ENCODE measurements around the gene SCD5. TPM values are rescaled to one million over a fixed set of nuclear protein-coding genes. Genes with fewer than 3 reads are reported as not detected.

The SCD5 gene
- total RNA-seq, 2 experiments from 2014 or later, result 1.6 to 2.2 TPM

DNA sequence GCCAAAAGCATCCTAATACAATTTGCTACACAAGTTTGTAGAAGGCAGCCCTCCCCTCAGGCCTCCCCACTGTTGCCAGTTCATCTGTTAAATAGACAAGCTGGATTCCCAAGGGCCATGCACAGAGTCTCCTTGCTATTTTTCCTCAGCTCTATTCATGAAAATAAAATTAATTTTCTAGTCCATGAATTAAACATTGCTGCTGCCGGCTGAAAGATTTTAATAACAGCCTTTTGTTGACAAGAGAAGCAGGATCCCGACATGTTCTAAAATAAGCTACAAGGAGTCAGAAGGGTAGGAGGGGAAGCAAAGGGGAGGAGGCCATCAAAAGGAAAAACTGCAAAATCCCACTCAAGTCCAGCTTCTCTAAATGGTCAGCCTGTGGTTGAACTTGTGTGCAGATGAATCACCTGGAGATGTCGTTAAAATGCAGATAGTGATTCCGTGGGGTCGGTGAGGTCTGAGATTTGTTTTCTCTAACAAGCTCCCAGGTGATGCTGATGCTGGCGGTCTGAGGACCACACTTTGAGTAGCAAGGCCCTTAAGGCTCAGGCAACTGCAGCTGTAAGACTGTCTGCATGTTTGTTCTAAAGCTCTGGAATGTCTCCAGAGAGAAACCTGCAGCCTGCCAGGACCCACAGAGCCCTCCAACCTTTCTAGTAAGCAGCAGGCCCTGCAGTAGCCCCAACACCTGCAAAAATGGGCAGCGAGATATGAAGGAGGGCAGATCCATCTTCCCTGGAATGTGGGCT lies 9.4 kb downstream of the SCD5 start:
- ATAC-seq (no peak), DNase-seq (no peak)
- H3K9me3 Mint-ChIP-seq, result no peaks in the 10 kb centered on the region
- no peaks in the 10 kb centered on the region for H3K36me3 Mint-ChIP-seq (ENCODE audit: low read depth)
- intact Hi-C loops (cut with micrococcal nuclease), result no loop called here
- H3K4me3 Mint-ChIP-seq, result no peak overlapping the region
- ChIA-PET CTCF (no interaction called here), POLR2A (interaction anchor here (0.7 to 0.9 kb wide), 2 partner anchors 10 to 11 kb away, joined by 3 to 5 read pairs; no protein-coding TSS in a partner anchor)
- no peak overlapping the region for H3K27ac Mint-ChIP-seq
- H3K27me3 Mint-ChIP-seq, result peaks cover 3% of the 10 kb centered on the region
- TF ChIP-seq CTCF (IDR thresholded peaks at IDR 0.05), result no peak
- no peaks in the 10 kb centered on the region for H3K4me1 Mint-ChIP-seq (ENCODE audit: low read depth)

DNA sequence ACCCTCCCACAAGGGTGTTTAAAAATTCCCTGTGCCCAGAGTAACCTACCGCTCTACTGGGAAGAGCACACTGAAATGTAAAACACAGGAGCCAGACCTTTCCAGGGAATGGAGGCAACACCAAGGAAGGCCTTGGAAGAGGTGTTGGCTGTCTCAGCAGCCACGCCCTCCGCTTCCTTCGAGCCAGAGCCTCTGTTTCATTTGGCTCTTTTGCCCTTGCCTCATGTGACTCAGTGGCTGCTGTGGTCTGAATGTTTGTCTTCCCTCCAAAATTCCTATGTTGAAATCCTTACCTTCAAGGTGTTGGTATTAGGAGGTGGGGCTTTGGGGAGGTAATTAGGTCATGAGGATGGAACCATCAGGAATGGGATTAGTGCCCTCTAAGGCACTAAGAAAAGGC lies 11.3 kb downstream of the SCD5 start:
- no peaks in the 10 kb centered on the region for H3K36me3 Mint-ChIP-seq (ENCODE audit: low read depth)
- POLR2A ChIA-PET, result no interaction called here
- no peak for ATAC-seq
- intact Hi-C loops (cut with micrococcal nuclease), result no loop called here
- H3K9me3 Mint-ChIP-seq, result no peaks in the 10 kb centered on the region
- no peaks in the 10 kb centered on the region for H3K4me1 Mint-ChIP-seq (ENCODE audit: low read depth)
- no peak overlapping the region for H3K4me3 Mint-ChIP-seq
- DNase-seq, result no peak
- no peak for TF ChIP-seq CTCF (IDR thresholded peaks at IDR 0.05)
- H3K27ac Mint-ChIP-seq, result no peak overlapping the region
- CTCF ChIA-PET, result no interaction called here
- H3K27me3 Mint-ChIP-seq, result no peaks in the 10 kb centered on the region

GRCh38 chr4:82786828-82787227 lies 11.8 kb downstream of the SCD5 start:
- intact Hi-C loops (cut with micrococcal nuclease), result no loop called here
- ATAC-seq (no peak), DNase-seq (no peak)
- no peaks in the 10 kb centered on the region for H3K9me3 Mint-ChIP-seq
- ChIA-PET POLR2A (no interaction called here), CTCF (no interaction called here)
- no peaks in the 10 kb centered on the region for H3K36me3 Mint-ChIP-seq (ENCODE audit: low read depth)
- H3K4me3 Mint-ChIP-seq, result no peak overlapping the region
- no peaks in the 10 kb centered on the region for H3K4me1 Mint-ChIP-seq (ENCODE audit: low read depth)
- no peaks in the 10 kb centered on the region for H3K27me3 Mint-ChIP-seq
- no peak overlapping the region for H3K27ac Mint-ChIP-seq
- TF ChIP-seq CTCF (IDR thresholded peaks at IDR 0.05), result no peak

- TF ChIP-seq CTCF (IDR thresholded peaks at IDR 0.05), result no peak
- intact Hi-C loops (cut with micrococcal nuclease), result no loop called here
- no peak for DNase-seq
- Mint-ChIP-seq H3K27ac (no peak overlapping the region), H3K27me3 (no peaks in the 10 kb centered on the region), H3K36me3 (ENCODE audit: low read depth) (no peaks in the 10 kb centered on the region), H3K9me3 (no peaks in the 10 kb centered on the region), H3K4me3 (no peak overlapping the region), H3K4me1 (ENCODE audit: low read depth) (no peaks in the 10 kb centered on the region)
- POLR2A ChIA-PET, result no interaction called here
- ATAC-seq, result no peak
- CTCF ChIA-PET, result interaction anchor here (0.9 to 1.3 kb wide), 2 partner anchors 26 to 47 kb away, joined by 3 read pairs; no protein-coding TSS in a partner anchor
These were observed 12.8 kb downstream of the SCD5 start for GRCh38 chr4:82785611-82786400.

All from activated CD8-positive, alpha-beta T cell treated with anti-CD3 and anti-CD28 coated beads for 36 hours (primary cell).